HepG2 (cell line): ENCODE results near the gene FLRT2.

Experiments
- BHLHE40 ChIP-seq: IDR thresholded peaks from 2 replicates; pipeline ENCODE4 v1.6.1; 2011; ENCODE audit warnings: low read length, improper control_type of control experiment
- EP300 ChIP-seq, 3 experiments: sonication (generic) in 1 of 3; formaldehyde crosslinking in 1 of 3; IDR thresholded peaks; 2 replicates each; pipeline versions ENCODE4 v1.5.1 to v1.6.1; 2011 to 2020; ENCODE audit warnings: low read depth in 2 of 3, low read length in 2 of 3, borderline replicate concordance in 1 of 3, improper control_type of control experiment in 1 of 3, mild to moderate bottlenecking in 1 of 3, missing genetic modification reagents in 1 of 3, moderate library complexity in 1 of 3
- MEF2D ChIP-seq: sonication (generic); formaldehyde crosslinking; IDR thresholded peaks from 2 replicates; pipeline ENCODE4 v1.5.1; 2020; ENCODE audit warnings: mild to moderate bottlenecking, missing genetic modification reagents
- MTA3 ChIP-seq: sonication (generic); formaldehyde crosslinking; IDR thresholded peaks from 2 replicates; pipeline ENCODE4 v1.4.0; 2020; ENCODE audit warnings: missing genetic modification reagents
- POLR2A ChIP-seq, 2 experiments: IDR thresholded peaks; 2 replicates each; pipeline ENCODE4 v1.6.1; 2011; ENCODE audit warnings: low read depth in 2 of 2, low read length in 2 of 2, mild to moderate bottlenecking in 1 of 2, moderate library complexity in 1 of 2; ENCODE audit not compliant: insufficient read depth in 1 of 2
- TCF7L2 ChIP-seq: IDR thresholded peaks from 2 replicates; pipeline ENCODE4 v1.6.1; 2011; ENCODE audit warnings: mild to moderate bottlenecking, low read depth, low read length, moderate library complexity
- YY1 ChIP-seq: IDR thresholded peaks from 2 replicates; pipeline ENCODE4 v1.6.1; 2011; ENCODE audit warnings: low read length, low read depth, moderate library complexity, mild to moderate bottlenecking; ENCODE audit not compliant: insufficient read depth, insufficient replicate concordance
- ZNF24 ChIP-seq: fragments of 450-650 bp; IDR thresholded peaks from 2 replicates; pipeline ENCODE4 v1.6.1; 2017; ENCODE audit warnings: antibody characterized with exemption, mild to moderate bottlenecking
- TF ChIP-seq, protein P1 (sequence below): sonication (generic); formaldehyde crosslinking; IDR thresholded peaks from 2 replicates; pipeline ENCODE4; 2020; ENCODE audit warnings: missing genetic modification reagents, mild to moderate bottlenecking, borderline replicate concordance
- TF ChIP-seq, protein P2 (sequence below): sonication (generic); formaldehyde crosslinking; IDR thresholded peaks from 2 replicates; pipeline ENCODE4 v1.5.0; 2020; ENCODE audit warnings: mild to moderate bottlenecking, missing genetic modification reagents, moderate library complexity

DNA sequence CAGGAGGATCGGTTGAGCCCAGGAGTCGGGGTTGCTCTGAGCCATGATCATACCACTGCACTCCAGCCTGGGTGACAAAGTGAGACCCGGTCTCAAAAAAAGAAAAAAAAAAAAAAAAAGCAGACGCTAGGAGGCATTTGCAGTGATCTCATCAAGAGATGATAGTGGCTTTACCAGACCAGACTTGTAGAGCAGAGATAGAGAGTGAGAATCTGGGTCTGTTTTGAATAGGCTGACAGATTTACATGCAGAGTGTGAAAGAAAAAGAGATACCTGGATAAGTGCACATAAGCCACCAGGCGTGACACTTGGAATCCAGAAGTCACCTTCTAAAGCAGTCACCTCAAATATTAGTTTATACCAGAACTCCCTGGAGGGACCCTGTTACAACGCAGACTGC lies 21.1 kb upstream of the FLRT2 start:
- TF ChIP-seq, protein P1, sequence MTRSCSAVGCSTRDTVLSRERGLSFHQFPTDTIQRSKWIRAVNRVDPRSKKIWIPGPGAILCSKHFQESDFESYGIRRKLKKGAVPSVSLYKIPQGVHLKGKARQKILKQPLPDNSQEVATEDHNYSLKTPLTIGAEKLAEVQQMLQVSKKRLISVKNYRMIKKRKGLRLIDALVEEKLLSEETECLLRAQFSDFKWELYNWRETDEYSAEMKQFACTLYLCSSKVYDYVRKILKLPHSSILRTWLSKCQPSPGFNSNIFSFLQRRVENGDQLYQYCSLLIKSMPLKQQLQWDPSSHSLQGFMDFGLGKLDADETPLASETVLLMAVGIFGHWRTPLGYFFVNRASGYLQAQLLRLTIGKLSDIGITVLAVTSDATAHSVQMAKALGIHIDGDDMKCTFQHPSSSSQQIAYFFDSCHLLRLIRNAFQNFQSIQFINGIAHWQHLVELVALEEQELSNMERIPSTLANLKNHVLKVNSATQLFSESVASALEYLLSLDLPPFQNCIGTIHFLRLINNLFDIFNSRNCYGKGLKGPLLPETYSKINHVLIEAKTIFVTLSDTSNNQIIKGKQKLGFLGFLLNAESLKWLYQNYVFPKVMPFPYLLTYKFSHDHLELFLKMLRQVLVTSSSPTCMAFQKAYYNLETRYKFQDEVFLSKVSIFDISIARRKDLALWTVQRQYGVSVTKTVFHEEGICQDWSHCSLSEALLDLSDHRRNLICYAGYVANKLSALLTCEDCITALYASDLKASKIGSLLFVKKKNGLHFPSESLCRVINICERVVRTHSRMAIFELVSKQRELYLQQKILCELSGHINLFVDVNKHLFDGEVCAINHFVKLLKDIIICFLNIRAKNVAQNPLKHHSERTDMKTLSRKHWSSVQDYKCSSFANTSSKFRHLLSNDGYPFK, result no peak
- TF ChIP-seq MEF2D (CRISPR knock-in tag), result no peak
- no peak for TF ChIP-seq POLR2A (IDR thresholded peaks at IDR 0.05; ENCODE audit: insufficient read depth in 1 of 2, low read depth in 2 of 2, low read length in 2 of 2)
- no peak for TF ChIP-seq ZNF24
- TF ChIP-seq EP300 (IDR thresholded peaks at IDR 0.05; ENCODE audit: low read depth in 2 of 2, low read length in 2 of 2), result no peak
- TF ChIP-seq EP300 (CRISPR knock-in tag; IDR thresholded peaks at IDR 0.05; ENCODE audit: borderline replicate concordance), result no peak
- no peak for TF ChIP-seq BHLHE40
- TF ChIP-seq, protein P2, sequence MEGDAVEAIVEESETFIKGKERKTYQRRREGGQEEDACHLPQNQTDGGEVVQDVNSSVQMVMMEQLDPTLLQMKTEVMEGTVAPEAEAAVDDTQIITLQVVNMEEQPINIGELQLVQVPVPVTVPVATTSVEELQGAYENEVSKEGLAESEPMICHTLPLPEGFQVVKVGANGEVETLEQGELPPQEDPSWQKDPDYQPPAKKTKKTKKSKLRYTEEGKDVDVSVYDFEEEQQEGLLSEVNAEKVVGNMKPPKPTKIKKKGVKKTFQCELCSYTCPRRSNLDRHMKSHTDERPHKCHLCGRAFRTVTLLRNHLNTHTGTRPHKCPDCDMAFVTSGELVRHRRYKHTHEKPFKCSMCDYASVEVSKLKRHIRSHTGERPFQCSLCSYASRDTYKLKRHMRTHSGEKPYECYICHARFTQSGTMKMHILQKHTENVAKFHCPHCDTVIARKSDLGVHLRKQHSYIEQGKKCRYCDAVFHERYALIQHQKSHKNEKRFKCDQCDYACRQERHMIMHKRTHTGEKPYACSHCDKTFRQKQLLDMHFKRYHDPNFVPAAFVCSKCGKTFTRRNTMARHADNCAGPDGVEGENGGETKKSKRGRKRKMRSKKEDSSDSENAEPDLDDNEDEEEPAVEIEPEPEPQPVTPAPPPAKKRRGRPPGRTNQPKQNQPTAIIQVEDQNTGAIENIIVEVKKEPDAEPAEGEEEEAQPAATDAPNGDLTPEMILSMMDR (CRISPR knock-in tag), result no peak
- TF ChIP-seq MTA3 (CRISPR knock-in tag), result no peak
- no peak for TF ChIP-seq TCF7L2
- TF ChIP-seq YY1, result no peak
